Effector CD4-positive, alpha-beta T cell (primary cell): ENCODE measurements around the gene ASB7.
"Not testable (repeated sequence)": the region's sequence is repeated elsewhere in the genome, so short reads cannot be mapped to it uniquely, and the experiment has no call there.

Source experiments
- DNase-seq: peaks from one replicate; pipeline ENCODE4 v3.0.0-alpha.2; 2020
- total RNA-seq: gene quantifications from one replicate; lab custom pipeline; 2026; lab: John Stamatoyannopoulos, UW

Gene ASB7
- total RNA-seq: 38.8 reads per million, percentile 62 among the genes with 10 or more reads in this experiment

- peak; percentile 100 for DNase-seq
Measured at GRCh38 chr15:100602064-100602822, at the start of gene ASB7, which contains the start of gene LINS1. Gene ASB7 (plus strand): TSS chr15:100602589. CDS start chr15:100612217, 9,628 bp downstream. Gene LINS1 (minus strand): TSS chr15:100602184. CDS start chr15:100580842, 21,342 bp downstream.

- DNase-seq: no peak
Measured at GRCh38 chr15:100553468-100553867, 48.9 kb upstream of the ASB7 start.

- no peak for DNase-seq
Measured at GRCh38 chr15:100558771-100559254, 43.6 kb upstream of the ASB7 start.

GRCh38 chr15:100559330-100559729 is 43.1 kb upstream of the ASB7 start:
- DNase-seq: no peak

- DNase-seq: no peak
Measured at GRCh38 chr15:100560323-100560722, 42.1 kb upstream of the ASB7 start.

GRCh38 chr15:100565591-100565990 is 36.8 kb upstream of the ASB7 start:
- no peak for DNase-seq

- DNase-seq: no peak
Measured at GRCh38 chr15:100566850-100567628, 35.4 kb upstream of the ASB7 start.

GRCh38 chr15:100569391-100569790 is 33.0 kb upstream of the ASB7 start:
- DNase-seq: no peak

GRCh38 chr15:100570275-100570674 is 32.1 kb upstream of the ASB7 start:
- no peak for DNase-seq

- DNase-seq: no peak
Measured at GRCh38 chr15:100570735-100571313, 31.6 kb upstream of the ASB7 start.

- no peak for DNase-seq
Measured at GRCh38 chr15:100571592-100572167, 30.7 kb upstream of the ASB7 start.

GRCh38 chr15:100572362-100572983 is 29.9 kb upstream of the ASB7 start:
- no peak for DNase-seq

GRCh38 chr15:100573526-100573925 is 28.9 kb upstream of the ASB7 start:
- DNase-seq: no peak

GRCh38 chr15:100580414-100580813 is 22.0 kb upstream of the ASB7 start:
- no peak for DNase-seq

GRCh38 chr15:100588638-100589242 is 13.6 kb upstream of the ASB7 start:
- DNase-seq: no peak

- not testable (repeated sequence) for DNase-seq
Measured at GRCh38 chr15:100591163-100591562, 11.2 kb upstream of the ASB7 start.

- no peak for DNase-seq
Measured at GRCh38 chr15:100591835-100592234, 10.6 kb upstream of the ASB7 start.

GRCh38 chr15:100592898-100593297 is 9.5 kb upstream of the ASB7 start:
- no peak for DNase-seq

- DNase-seq: no peak
Measured at GRCh38 chr15:100593431-100593830, 9.0 kb upstream of the ASB7 start.

GRCh38 chr15:100595964-100596363 is 6.4 kb upstream of the ASB7 start:
- no peak for DNase-seq

GRCh38 chr15:100596792-100597191 is 5.6 kb upstream of the ASB7 start:
- DNase-seq: peak; percentile 81

GRCh38 chr15:100597862-100598261 is 4.5 kb upstream of the ASB7 start:
- no peak for DNase-seq
